Suprapubic skin (tissue), 4 donors: ENCODE data around the gene PSG3. TPM values are rescaled to one million over a fixed set of nuclear protein-coding genes. Genes with fewer than 3 reads are reported as not detected.
"Not testable (repeated sequence)": the region's sequence is repeated elsewhere in the genome, so short reads cannot be mapped to it uniquely, and the experiment has no call there.

Experiments
- DNase-seq, 2 donors: peaks; one replicate each; pipeline ENCODE4 v3.0.0-alpha.2; 2019; ENCODE audit warnings: low spot score in 2 of 2
- H3K27ac ChIP-seq: fragments of 200-600 bp; sonication (generic); one replicate; pipeline ENCODE4 v1.5.1; 2019
- H3K27me3 ChIP-seq: fragments of 200-600 bp; sonication (generic); one replicate; pipeline ENCODE4 v1.5.1; 2019
- H3K36me3 ChIP-seq: fragments of 200-600 bp; sonication (generic); one replicate; pipeline ENCODE4 v1.5.1; 2019
- H3K4me1 ChIP-seq: fragments of 200-600 bp; sonication (generic); one replicate; pipeline ENCODE4 v1.5.1; 2019
- H3K4me3 ChIP-seq: fragments of 200-600 bp; sonication (generic); one replicate; pipeline ENCODE4 v1.5.1; 2019; ENCODE audit warnings: mild to moderate bottlenecking
- H3K9me3 ChIP-seq: fragments of 200-600 bp; sonication (generic); one replicate; pipeline ENCODE4 v1.5.1; 2019
- EP300 ChIP-seq: sonication (generic); formaldehyde crosslinking; IDR thresholded peaks from one replicate; pipeline ENCODE4 v1.6.1; 2017; ENCODE audit warnings: antibody characterized with exemption
- POLR2A ChIP-seq, 2 donors: fragments of 450-650 bp; IDR thresholded peaks; one replicate each; pipeline ENCODE4 v1.6.1; 2017; ENCODE audit warnings: antibody characterized with exemption in 2 of 2, mild to moderate bottlenecking in 2 of 2, moderate library complexity in 2 of 2
- POLR2AphosphoS5 ChIP-seq, 3 donors: sonication (generic); formaldehyde crosslinking; IDR thresholded peaks; one replicate each; pipeline ENCODE4 v1.6.1; 2017; ENCODE audit warnings: antibody characterized with exemption in 3 of 3
- WGBS: methylation state at CpG from one replicate; pipeline ENCODE4 v1.1.5; 2018; 5-methylcytosine and 5-hydroxymethylcytosine counted together
- total RNA-seq, 4 donors: library from RNA; depleted of rRNA; stranded (reverse); fragments of >200 nt; gene quantifications; one replicate each; pipeline ENCODE4 v1.1.0, GENCODE V29; 2016
- TF ChIP-seq, protein P1 (sequence below), 2 donors: fragments of 200-600 bp in 1 of 2; fragments of 450-650 bp in 1 of 2; sonication (generic) in 1 of 2; IDR thresholded peaks; one replicate each; pipeline ENCODE4 v1.5.1; 2016 to 2019; ENCODE audit warnings: antibody characterized with exemption in 2 of 2, mild to moderate bottlenecking in 1 of 2, moderate library complexity in 1 of 2

Gene PSG3
- total RNA-seq, 4 donors from 2014 or later: not detected

DNA sequence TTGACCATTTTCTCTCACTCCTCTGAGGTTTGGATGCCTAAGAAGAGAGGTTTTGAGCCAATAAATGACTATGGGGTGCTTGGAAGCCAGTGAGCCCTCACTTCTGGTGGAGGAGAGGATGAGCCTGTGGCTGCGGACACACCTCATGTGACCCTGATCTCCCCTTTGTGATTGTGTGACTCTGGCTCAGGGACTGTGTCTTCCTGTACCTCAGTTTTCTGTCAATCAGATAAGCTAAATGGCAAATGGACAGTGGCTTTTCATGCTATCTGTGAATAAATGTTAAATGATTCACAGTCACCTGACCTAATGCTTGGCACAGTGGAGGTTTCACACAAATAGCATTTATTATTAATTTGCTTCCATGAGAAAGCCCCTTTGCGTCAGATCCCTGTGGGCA lies 22.5 kb upstream of the PSG3 start:
- no peak overlapping the region for H3K4me3 ChIP-seq
- no peaks in the 10 kb centered on the region for H3K9me3 ChIP-seq
- no peak overlapping the region for H3K27ac ChIP-seq
- TF ChIP-seq, protein P1, sequence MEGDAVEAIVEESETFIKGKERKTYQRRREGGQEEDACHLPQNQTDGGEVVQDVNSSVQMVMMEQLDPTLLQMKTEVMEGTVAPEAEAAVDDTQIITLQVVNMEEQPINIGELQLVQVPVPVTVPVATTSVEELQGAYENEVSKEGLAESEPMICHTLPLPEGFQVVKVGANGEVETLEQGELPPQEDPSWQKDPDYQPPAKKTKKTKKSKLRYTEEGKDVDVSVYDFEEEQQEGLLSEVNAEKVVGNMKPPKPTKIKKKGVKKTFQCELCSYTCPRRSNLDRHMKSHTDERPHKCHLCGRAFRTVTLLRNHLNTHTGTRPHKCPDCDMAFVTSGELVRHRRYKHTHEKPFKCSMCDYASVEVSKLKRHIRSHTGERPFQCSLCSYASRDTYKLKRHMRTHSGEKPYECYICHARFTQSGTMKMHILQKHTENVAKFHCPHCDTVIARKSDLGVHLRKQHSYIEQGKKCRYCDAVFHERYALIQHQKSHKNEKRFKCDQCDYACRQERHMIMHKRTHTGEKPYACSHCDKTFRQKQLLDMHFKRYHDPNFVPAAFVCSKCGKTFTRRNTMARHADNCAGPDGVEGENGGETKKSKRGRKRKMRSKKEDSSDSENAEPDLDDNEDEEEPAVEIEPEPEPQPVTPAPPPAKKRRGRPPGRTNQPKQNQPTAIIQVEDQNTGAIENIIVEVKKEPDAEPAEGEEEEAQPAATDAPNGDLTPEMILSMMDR (IDR thresholded peaks at IDR 0.05): no peak
- TF ChIP-seq EP300: no peak
- TF ChIP-seq POLR2A (IDR thresholded peaks at IDR 0.05): no peak
- TF ChIP-seq POLR2AphosphoS5 (IDR thresholded peaks at IDR 0.05): no peak
- no peaks in the 10 kb centered on the region for H3K27me3 ChIP-seq
- no peaks in the 10 kb centered on the region for H3K36me3 ChIP-seq
- WGBS: 80% methylated on average over 2 of the region's 2 CpGs
- DNase-seq: no peak
- H3K4me1 ChIP-seq: peaks cover 8% of the 10 kb centered on the region

- not testable (repeated sequence) for H3K27me3 ChIP-seq, H3K4me1 ChIP-seq, H3K27ac ChIP-seq, H3K36me3 ChIP-seq, DNase-seq, H3K4me3 ChIP-seq, H3K9me3 ChIP-seq
- WGBS: 60% methylated on average over 1 of the region's 1 CpG
These were observed 21.6 kb upstream of the PSG3 start for GRCh38 chr19:42761924-42762295.

DNA sequence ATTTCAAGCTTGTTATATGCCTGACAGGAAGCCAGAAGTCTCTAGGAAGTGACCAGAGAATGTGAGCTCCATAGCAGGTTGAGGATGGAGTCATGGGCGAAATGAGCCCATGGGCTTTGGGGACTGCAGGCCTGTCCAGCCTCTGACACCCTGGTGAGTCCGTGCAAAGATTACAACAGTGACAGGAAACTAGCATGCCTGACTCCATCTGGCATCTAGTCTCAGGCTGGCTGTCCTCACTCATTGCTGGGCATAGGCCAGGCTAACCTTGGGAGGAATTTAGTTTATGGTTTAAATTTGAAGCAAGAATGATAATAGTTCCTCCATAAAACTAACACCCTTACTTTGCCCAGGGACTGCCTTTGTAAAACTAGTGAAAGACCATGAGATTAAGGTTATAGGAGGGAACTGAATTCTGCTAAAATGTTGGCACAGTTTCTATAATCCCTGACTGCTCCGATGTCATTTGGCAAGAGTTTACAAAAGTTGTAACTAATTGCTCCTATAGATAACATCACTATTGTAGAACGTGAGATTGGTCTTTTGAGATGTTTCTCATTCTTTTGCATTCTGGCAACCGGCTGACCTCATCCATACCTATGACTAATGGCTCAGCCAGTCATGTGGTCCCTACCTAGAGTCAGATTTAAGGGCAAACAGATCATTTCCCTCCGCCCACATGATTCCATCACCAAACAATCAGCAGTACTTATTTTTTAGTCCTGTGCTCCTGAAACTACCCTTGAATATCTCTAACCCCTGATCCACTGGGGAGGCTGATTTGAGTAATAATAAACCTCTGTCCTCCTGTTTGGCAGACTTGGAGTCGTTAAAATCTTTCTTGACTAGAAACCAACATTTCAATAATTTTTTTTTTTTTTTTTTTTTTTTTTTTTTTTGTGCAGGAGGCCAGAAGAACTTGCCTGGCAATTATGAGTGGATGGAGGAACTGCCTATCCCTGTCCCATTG lies 21.0 kb upstream of the PSG3 start:
- not testable (repeated sequence) for H3K36me3 ChIP-seq, H3K4me3 ChIP-seq, H3K27ac ChIP-seq, H3K9me3 ChIP-seq, H3K4me1 ChIP-seq, DNase-seq, H3K27me3 ChIP-seq
- WGBS: 37% methylated on average over 7 of the region's 7 CpGs

DNA sequence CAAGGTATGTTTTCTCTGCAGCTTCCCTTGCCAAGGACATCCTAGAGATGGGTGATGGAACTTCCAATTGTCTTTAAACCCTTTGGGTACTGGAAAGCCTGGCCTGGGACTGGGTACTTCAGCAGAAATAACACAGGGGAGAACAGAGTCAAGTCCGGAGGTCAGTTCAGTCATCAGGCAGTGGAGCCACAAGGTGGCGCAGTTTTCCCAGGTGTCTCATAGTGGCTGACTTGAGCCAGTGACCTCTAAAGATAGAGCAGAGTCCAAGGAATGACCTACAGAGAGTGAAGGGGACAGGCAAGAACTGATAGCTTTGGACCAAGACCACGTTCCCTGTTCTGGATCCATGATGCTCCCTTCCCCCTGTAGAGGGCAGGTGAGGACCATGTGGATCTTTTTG lies 18.4 kb upstream of the PSG3 start:
- not testable (repeated sequence) for H3K27ac ChIP-seq, DNase-seq, H3K4me1 ChIP-seq, H3K36me3 ChIP-seq, H3K27me3 ChIP-seq, H3K4me3 ChIP-seq, H3K9me3 ChIP-seq
- WGBS: 18% methylated on average over 3 of the region's 3 CpGs
- TF ChIP-seq, protein P1 (IDR thresholded peaks at IDR 0.05): peak in 1 of 2 donors; percentile 26

- not testable (repeated sequence) for H3K27ac ChIP-seq, DNase-seq, H3K27me3 ChIP-seq, H3K9me3 ChIP-seq, H3K4me3 ChIP-seq, H3K36me3 ChIP-seq, H3K4me1 ChIP-seq
- 100% methylated on average over 1 of the region's 1 CpG for WGBS
These were observed 12.0 kb upstream of the PSG3 start for GRCh38 chr19:42752246-42752645.

DNA sequence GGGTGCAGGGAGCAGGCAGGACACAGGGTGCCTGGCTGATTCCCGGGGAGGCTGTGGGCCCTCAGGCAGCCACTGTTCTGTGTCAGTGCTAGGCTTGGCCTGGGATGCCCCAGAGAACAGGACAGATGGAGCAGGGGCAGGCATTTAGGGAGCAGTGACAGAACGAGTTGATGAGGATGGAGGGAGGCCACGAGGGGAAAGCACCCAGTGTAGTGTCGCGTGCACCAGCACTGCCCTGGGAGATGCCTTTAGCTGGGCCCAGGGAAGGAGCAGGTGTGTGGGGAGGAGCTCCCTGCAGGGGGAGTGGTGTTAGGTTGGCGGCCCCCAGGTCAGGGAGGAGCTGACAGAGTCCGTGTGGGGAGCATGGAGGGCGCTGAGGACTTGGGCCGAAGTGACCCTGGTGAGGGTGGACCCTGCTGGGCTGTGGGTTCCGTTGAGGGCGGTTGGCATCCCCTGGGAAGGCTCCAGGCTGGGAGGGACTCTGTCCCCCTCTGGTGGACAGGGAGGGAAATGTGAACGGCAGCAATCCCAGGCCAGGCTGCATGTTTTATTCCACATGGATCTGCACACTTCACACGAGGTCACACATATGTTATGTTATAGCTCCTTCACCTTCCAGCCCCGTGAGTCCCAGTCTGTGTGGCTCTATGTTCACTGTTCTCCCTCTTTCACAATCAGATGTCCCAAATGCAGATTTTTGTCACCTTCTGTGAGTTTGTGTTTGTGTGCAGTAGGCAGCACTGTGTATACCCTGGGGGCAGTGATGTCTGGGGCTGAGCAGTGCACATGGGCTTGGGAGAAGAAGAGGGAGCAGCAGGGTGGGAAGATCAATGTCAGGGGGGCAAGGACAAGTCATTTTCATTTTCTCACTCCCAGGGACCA lies 1.7 kb upstream of the PSG3 start:
- 32% methylated on average over 13 of the region's 14 CpGs for WGBS

DNA sequence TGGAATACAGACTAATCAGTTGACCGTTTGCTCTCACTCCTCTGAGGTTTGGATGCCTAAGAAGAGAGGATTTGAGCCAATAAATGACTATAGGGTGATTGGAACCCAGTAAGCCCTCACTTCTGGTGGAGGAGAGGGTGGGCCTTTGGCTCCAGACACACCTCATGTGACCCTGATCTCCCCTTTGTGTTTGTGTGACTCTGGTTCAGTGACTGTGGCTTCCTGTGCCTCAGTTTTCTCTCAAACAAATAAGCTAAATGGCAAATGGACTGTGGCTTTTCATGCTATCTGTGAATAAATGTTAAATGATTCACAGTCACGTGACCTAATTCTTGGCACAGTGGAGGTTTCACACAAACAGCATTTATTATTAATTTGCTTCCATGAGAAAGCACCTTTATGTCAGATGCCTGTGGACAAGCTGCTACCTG lies 2.7 kb downstream of the PSG3 start:
- not testable (repeated sequence) for H3K36me3 ChIP-seq, DNase-seq, H3K4me1 ChIP-seq, H3K27ac ChIP-seq, H3K4me3 ChIP-seq, H3K9me3 ChIP-seq, H3K27me3 ChIP-seq
- 35% methylated on average over 2 of the region's 2 CpGs for WGBS

More for the DNA sequence above, 1.7 kb upstream of the PSG3 start:
- H3K27ac ChIP-seq, H3K4me3 ChIP-seq, H3K27me3 ChIP-seq, H3K9me3 ChIP-seq, H3K4me1 ChIP-seq, DNase-seq, H3K36me3 ChIP-seq: not testable (repeated sequence)
- TF ChIP-seq, protein P1 (IDR thresholded peaks at IDR 0.05): peak; percentile 9 to 56

- WGBS: 45% methylated on average over 5 of the region's 5 CpGs
- not testable (repeated sequence) for H3K27me3 ChIP-seq, H3K4me3 ChIP-seq, H3K9me3 ChIP-seq, DNase-seq, H3K36me3 ChIP-seq, H3K27ac ChIP-seq, H3K4me1 ChIP-seq
These were observed 11.9 kb downstream of the PSG3 start for GRCh38 chr19:42728341-42728740.

GRCh38 chr19:42714000-42714399 lies 26.3 kb downstream of the PSG3 start:
- H3K27ac ChIP-seq, DNase-seq, H3K9me3 ChIP-seq, H3K4me3 ChIP-seq, H3K27me3 ChIP-seq, H3K4me1 ChIP-seq, H3K36me3 ChIP-seq: not testable (repeated sequence)
- 78% methylated on average over 1 of the region's 1 CpG for WGBS

GRCh38 chr19:42712753-42713152 lies 27.5 kb downstream of the PSG3 start:
- not testable (repeated sequence) for H3K4me1 ChIP-seq, H3K27me3 ChIP-seq, H3K27ac ChIP-seq, DNase-seq, H3K36me3 ChIP-seq, H3K4me3 ChIP-seq, H3K9me3 ChIP-seq
- 63% methylated on average over 6 of the region's 6 CpGs for WGBS
